HepG2 (cell line): Measurements from ENCODE around the gene CAPN11. TPM values are rescaled to one million over a fixed set of nuclear protein-coding genes. Genes with fewer than 3 reads are reported as not detected.

Experiments used
- ATAC-seq: fragments of 200-7000 bp; cut with Tn5 transposase; 3 replicates; pipeline ENCODE4 v1.9.1; 2020; ENCODE audit warnings: mild to moderate bottlenecking, moderate library complexity
- BruUV-seq: library from RNA; stranded (reverse); fragments of 400-500 nt; replicated peaks from 2 replicates; lab custom pipeline; 2021; lab: Mats Ljungman, UMichigan
- CTCF ChIA-PET: fragments of 300-600 bp; formaldehyde crosslinking; extraction: SDS; loops from one replicate; lab custom pipeline; 2021; ENCODE audit warnings: low total read pairs, inconsistent platforms, low intra/inter-chr PET ratio; lab: Yijun Ruan, JAX
- POLR2A ChIA-PET: fragments of 350-600 bp; sonication (Branson Sonifier 250); formaldehyde crosslinking; loops from one replicate; lab custom pipeline; 2020; ENCODE audit warnings: antibody characterized with exemption, inconsistent platforms; lab: Yijun Ruan, JAX
- DNase-seq: peaks from one replicate; pipeline ENCODE4 v3.0.0-alpha.2; 2015; ENCODE audit warnings: low spot score
- FAIRE-seq: peaks from 3 replicates; lab custom pipeline; 2011; peaks lifted over from hg19 to GRCh38; lab: Jason Lieb, UNC
- H2AFZ ChIP-seq: one replicate; pipeline ENCODE4 v1.6.1; 2011; ENCODE audit warnings: low read length, inconsistent platforms
- H3K27ac ChIP-seq: fragments of 300-600 bp; 3 replicates; pipeline ENCODE4 v1.8.0; 2011; ENCODE audit warnings: mixed run types, mild to moderate bottlenecking, mixed read lengths, low read length, inconsistent platforms; ENCODE audit not compliant: insufficient read depth; ENCODE audit errors: extremely low read length
- H3K27me3 ChIP-seq, 2 experiments: fragments of 200-600 bp in 1 of 2; 2 replicates in 1 of 2; 3 replicates in 1 of 2; pipeline versions ENCODE4 v1.6.0 to v1.8.0; 2011; ENCODE audit warnings: low read length in 2 of 2, mild to moderate bottlenecking in 2 of 2, moderate library complexity in 2 of 2, inconsistent platforms in 1 of 2; ENCODE audit not compliant: insufficient read depth in 2 of 2, control insufficient read depth in 1 of 2
- H3K36me3 ChIP-seq, 2 experiments: fragments of 200-600 bp in 1 of 2; replicated peaks in 1 of 2; 2 replicates in 1 of 2; 3 replicates in 1 of 2; pipeline versions ENCODE4 v1.5.1 to v1.8.0; 2011; ENCODE audit warnings: low read length in 2 of 2, inconsistent platforms in 1 of 2; ENCODE audit not compliant: insufficient read depth in 2 of 2, control insufficient read depth in 1 of 2
- H3K4me1 ChIP-seq: 2 replicates; pipeline ENCODE4 v1.5.1; 2012; ENCODE audit warnings: low read length, inconsistent platforms; ENCODE audit not compliant: insufficient read depth
- H3K4me2 ChIP-seq: 2 replicates; pipeline ENCODE4 v1.6.0; 2011; ENCODE audit warnings: low read depth, low read length, inconsistent platforms
- H3K4me3 ChIP-seq, 3 experiments: fragments of 200-600 bp in 1 of 3; sonication (generic), shearing (Covaris generic) in 1 of 3; replicated peaks in 1 of 3; 2 replicates each; pipeline ENCODE4 v1.5.1; 2011 to 2016; ENCODE audit warnings: low read length in 3 of 3, inconsistent platforms in 2 of 3, low read depth in 2 of 3, mild to moderate bottlenecking in 2 of 3, control low read depth in 1 of 3, mixed read lengths in 1 of 3; ENCODE audit not compliant: insufficient read depth in 1 of 3
- H3K79me2 ChIP-seq: one replicate; pipeline ENCODE4 v1.6.1; 2011; ENCODE audit warnings: low read length, inconsistent platforms; ENCODE audit not compliant: insufficient read depth
- H3K9ac ChIP-seq: 2 replicates; pipeline ENCODE4 v1.6.0; 2011; ENCODE audit warnings: mild to moderate bottlenecking, low read depth, low read length, inconsistent platforms; ENCODE audit not compliant: insufficient read depth
- H3K9me3 ChIP-seq: 2 replicates; pipeline ENCODE4 v1.5.1; 2012; ENCODE audit warnings: mild to moderate bottlenecking, low read length
- H4K20me1 ChIP-seq: 2 replicates; pipeline ENCODE4 v1.6.0; 2011; ENCODE audit warnings: inconsistent platforms, mild to moderate bottlenecking, low read length, moderate library complexity; ENCODE audit not compliant: insufficient read depth
- AGO2 ChIP-seq: fragments of 200-400 bp; formaldehyde crosslinking; optimal IDR thresholded peaks from 2 replicates; pipeline ENCODE3; 2017; ENCODE audit warnings: mild to moderate bottlenecking, low read depth, low read length, moderate library complexity
- ARID2 ChIP-seq: sonication (generic); formaldehyde crosslinking; IDR thresholded peaks from 2 replicates; pipeline ENCODE4 v1.8.1; 2022; ENCODE audit warnings: mild to moderate bottlenecking, missing genetic modification reagents, borderline replicate concordance
- CSRNP1 ChIP-seq: sonication (generic); formaldehyde crosslinking; IDR thresholded peaks from 2 replicates; pipeline ENCODE4 v1.8.1; 2023; ENCODE audit warnings: mild to moderate bottlenecking, missing genetic modification reagents
- FUBP1 ChIP-seq: sonication (generic); formaldehyde crosslinking; IDR thresholded peaks from 2 replicates; pipeline ENCODE4 v1.5.1; 2020; ENCODE audit warnings: missing genetic modification reagents, mild to moderate bottlenecking, borderline replicate concordance
- HDAC6 ChIP-seq: fragments of 200-600 bp; sonication (generic); IDR thresholded peaks from 2 replicates; pipeline ENCODE4 v1.7.0; 2017; ENCODE audit warnings: mild to moderate bottlenecking, antibody characterized with exemption, low read length, low read depth
- IRF9 ChIP-seq: sonication (generic); formaldehyde crosslinking; IDR thresholded peaks from 2 replicates; pipeline ENCODE4 v1.8.0; 2022; ENCODE audit warnings: missing genetic modification reagents, mild to moderate bottlenecking, borderline replicate concordance
- KDM5B ChIP-seq: sonication (generic); formaldehyde crosslinking; IDR thresholded peaks from 2 replicates; pipeline ENCODE4 v1.4.0; 2020; ENCODE audit warnings: missing genetic modification reagents, mild to moderate bottlenecking, borderline replicate concordance
- PCBP1 ChIP-seq: fragments of 200-400 bp; formaldehyde crosslinking; IDR thresholded peaks from 2 replicates; pipeline ENCODE4 v1.6.1; 2017; ENCODE audit warnings: mild to moderate bottlenecking, low read depth, low read length, borderline replicate concordance
- POLR2A ChIP-seq, 2 experiments: IDR thresholded peaks; 2 replicates each; pipeline ENCODE4 v1.6.1; 2011; ENCODE audit warnings: low read depth in 2 of 2, low read length in 2 of 2, mild to moderate bottlenecking in 1 of 2, moderate library complexity in 1 of 2; ENCODE audit not compliant: insufficient read depth in 1 of 2
- SATB2 ChIP-seq: sonication (generic); formaldehyde crosslinking; IDR thresholded peaks from 2 replicates; pipeline ENCODE4 v1.5.0; 2020; ENCODE audit warnings: missing genetic modification reagents
- UBTF ChIP-seq: sonication (generic); formaldehyde crosslinking; IDR thresholded peaks from 2 replicates; pipeline ENCODE4 v1.4.0; 2020; ENCODE audit warnings: mild to moderate bottlenecking, missing genetic modification reagents
- ZNF224 ChIP-seq: sonication (generic); formaldehyde crosslinking; IDR thresholded peaks from 2 replicates; pipeline ENCODE4 v1.5.0; 2020; ENCODE audit warnings: mild to moderate bottlenecking, missing genetic modification reagents
- ZNF574 ChIP-seq: sonication (generic); formaldehyde crosslinking; IDR thresholded peaks from 2 replicates; pipeline ENCODE4 v1.4.0; 2020; ENCODE audit warnings: missing genetic modification reagents
- WGBS: methylation state at CpG from one replicate; pipeline ENCODE4 v1.1.6; 2017; ENCODE audit warnings: low lambda C conversion rate; 5-methylcytosine and 5-hydroxymethylcytosine counted together
- in situ Hi-C: cut with HindIII; loops from 2 replicates; pipeline ENCODE4 v1.10.0; 2017; ENCODE audit warnings: low pct_unique_long_range_greater_than_20kb; ENCODE audit not compliant: extremely low pct_ligation_motif_present
- intact Hi-C: fragments of 100-400 bp; cut with micrococcal nuclease; formaldehyde crosslinking; loops from one replicate; pipeline ENCODE4 v1.10.0; 2022; ENCODE audit not compliant: unreplicated experiment
- polyA plus RNA-seq, 8 experiments: library from polyadenylated mRNA; depleted of rRNA in 3 of 8; stranded (reverse) in 7 of 8; unstranded in 1 of 8; fragments of >200 nt; fragmentation: Illumina TruSeq in 4 of 8; extraction: Trizol in 4 of 8; gene quantifications; 2 replicates each; pipeline versions ENCODE4 v1.2.1 to v1.2.3, GENCODE V29; 2011 to 2016; ENCODE audit warnings: low read depth in 4 of 8, missing spikeins in 1 of 8, mixed read lengths in 1 of 8; ENCODE audit not compliant: insufficient read depth in 1 of 8
- total RNA-seq, 5 experiments: library from RNA; depleted of rRNA; stranded (reverse); fragments of >200 nt; fragmentation: Illumina TruSeq; extraction: Trizol; gene quantifications; 2 replicates each; pipeline ENCODE4 v1.2.3, GENCODE V29; 2016; ENCODE audit warnings: low read depth in 1 of 5

Gene CAPN11
- total and polyA plus RNA-seq, 2 of the 13 experiments (the other 11 are each of a cell fraction or from before 2014, with no cell fraction given): 0.07 to 0.11 TPM

- 56% methylated on average over 7 of the region's 8 CpGs for WGBS
- Histone ChIP-seq H3K79me2 (no peaks in the 10 kb centered on the region), H3K4me1 (peaks cover 35% of the 10 kb centered on the region), H3K27me3 (no peaks in the 10 kb centered on the region), H4K20me1 (no peaks in the 10 kb centered on the region), H3K4me2 (no peak overlapping the region), H3K9ac (no peak overlapping the region), H3K36me3 (peaks cover 28 to 38% of the 10 kb centered on the region in 2 experiments), H3K4me3 (no peak overlapping the region), H3K9me3 (no peaks in the 10 kb centered on the region), H2AFZ (no peak overlapping the region), H3K27ac (no peak overlapping the region)
- in situ Hi-C loops (loop anchor here (5.0 kb wide), 1 partner anchor 50 kb away; no protein-coding TSS in a partner anchor), intact Hi-C loops (loop anchor here (1.0 kb wide), 1 partner anchor 56 kb away; no protein-coding TSS in a partner anchor)
- no peak for FAIRE-seq
- no peak for DNase-seq
- no TSS peak for BruUV-seq
- ATAC-seq: no peak
- ChIA-PET POLR2A (no interaction called here), CTCF (interaction anchor here (0.7 to 5.8 kb wide), 7 partner anchors 32 to 186 kb away, joined by 3 to 74 read pairs (median 4); partner anchors contain the start of genes SLC29A1 and SLC35B2)
- peak; percentile 4; the same call in 1 of the 2 replicates for TF ChIP-seq UBTF (CRISPR knock-in tag)
- peak; percentile 9 for TF ChIP-seq AGO2
- TF ChIP-seq FUBP1 (CRISPR knock-in tag): 0 out of 2 replicates have a peak, but pooled peaks have one; percentile 3
- 0 out of 2 replicates have a peak, but pooled peaks have one; percentile 7 for TF ChIP-seq KDM5B (CRISPR knock-in tag)
- TF ChIP-seq HDAC6: no peak
- 0 out of 2 replicates have a peak, but pooled peaks have one; percentile 41 for TF ChIP-seq ZNF224 (CRISPR knock-in tag)
- TF ChIP-seq POLR2A (IDR thresholded peaks at IDR 0.05; ENCODE audit: insufficient read depth in 1 of 2, low read depth in 2 of 2, low read length in 2 of 2): 0 out of 4 replicates have a peak, but pooled peaks of 1 of the 2 experiments have one; percentile 23
- TF ChIP-seq ZNF574 (CRISPR knock-in tag): no peak
- 0 out of 2 replicates have a peak, but pooled peaks have one; percentile 1 for TF ChIP-seq CSRNP1
- peak; percentile 17; the same call in 1 of the 2 replicates for TF ChIP-seq PCBP1
- TF ChIP-seq SATB2: no peak
- TF ChIP-seq ARID2 (CRISPR knock-in tag): 0 out of 2 replicates have a peak, but pooled peaks have one; percentile 2
- no peak for TF ChIP-seq IRF9
Observed at GRCh38 chr6:44152109-44152461, 6.5 kb upstream of the CAPN11 start.
